Muscle of arm (tissue), 12 donors: Measurements from ENCODE around the gene TUBB1. TPM values are rescaled to one million over a fixed set of nuclear protein-coding genes. Genes with fewer than 3 reads are reported as not detected.

ENCODE experiments used
- polyA plus RNA-seq, 12 donors: library from polyadenylated mRNA; unstranded; fragments of 120-200 nt; gene quantifications; one replicate each; pipeline ENCODE4 v1.2.1, GENCODE V29; 2013; ENCODE audit not compliant: insufficient read length in 12 of 12

The TUBB1 gene
- polyA plus RNA-seq, 12 donors = 0.20 to 1.1 (median 0.59) TPM; not detected in 2

Other genes with a start within 250 kb of the TUBB1 start
- 1 to 10 TPM in 10 of 12 donors, not detected in 2; 1.2 to 4.0 (median 2.2) TPM for gene GNAS-AS1, start 168.5 kb upstream of the TUBB1 start, polyA plus RNA-seq
- gene GNAS, start 166.7 kb upstream of the TUBB1 start, polyA plus RNA-seq = 1,000 to 10,000 TPM; 1,830 to 3,969 (median 3,341) TPM
- gene NELFCD, start 38.2 kb upstream of the TUBB1 start, polyA plus RNA-seq = 10 to 100 TPM in 11 of 12 donors, not detected in 1; 46.8 to 95.9 (median 59.8) TPM
- 100 to 1,000 TPM in 1 of 12 donors, 10 to 100 TPM in 10, not detected in 1; 56.0 to 108 (median 65.1) TPM for gene CTSZ, start 12.2 kb upstream of the TUBB1 start, polyA plus RNA-seq
- 100 to 1,000 TPM in 10 of 12 donors, 10 to 100 TPM in 1, not detected in 1; 54.1 to 215 (median 171) TPM for gene ATP5F1E, start 12.9 kb downstream of the TUBB1 start, polyA plus RNA-seq
- gene PRELID3B, start 23.4 kb downstream of the TUBB1 start, polyA plus RNA-seq = 1,000 to 10,000 TPM in 1 of 12 donors, 10 to 100 TPM in 11; 41.2 to 1,582 (median 52.9) TPM
- gene ZNF831, start 144.4 kb downstream of the TUBB1 start, polyA plus RNA-seq = under 1 TPM in 10 of 12 donors, not detected in 2; 0.15 to 0.68 (median 0.31) TPM